Right lobe of liver (tissue), 5 donors: ENCODE results near the gene SLC35B4. TPM values are rescaled to one million over a fixed set of nuclear protein-coding genes. Genes with fewer than 3 reads are reported as not detected.

ENCODE experiments used
- total RNA-seq, 6 experiments: library from RNA; depleted of rRNA in 2 of 6; stranded (reverse); fragments of >200 nt in 2 of 6; fragmentation: NEBNext Ultra II Directional in 3 of 6; extraction: Animal tissue kit (Norgen Biotek cat#: 25700) in 3 of 6; gene quantifications; one replicate each; pipeline versions ENCODE4 v1.1.0 to v1.2.4, GENCODE V29; 2016 to 2023
- donor health status: DM: no; HTN: no; CAD: no.
- donor health status: DM: no; HTN: no; CAD: no.
- donor health status: DM: no; HTN: yes; CAD: no.
- donor health status: DM: no; HTN: yes; CAD: no.

The SLC35B4 gene
- total RNA-seq, 6 experiments from 2014 or later = 8.9 to 13.5 (median 10.4) TPM

Other genes with a start within 250 kb of the SLC35B4 start
- gene LRGUK, start 189.6 kb downstream of the SLC35B4 start, total RNA-seq = under 1 TPM in 5 of 6 experiments, not detected in 1; 0.13 to 0.37 (median 0.31) TPM
- gene AKR1B1, start 142.2 kb upstream of the SLC35B4 start, total RNA-seq = 10 to 100 TPM in 3 of 6 experiments, 1 to 10 TPM in 3; 6.9 to 18.1 (median 9.7) TPM
- gene AKR1B10, start 210.6 kb upstream of the SLC35B4 start, total RNA-seq = 100 to 1,000 TPM in 3 of 6 experiments, 10 to 100 TPM in 1, 1 to 10 TPM in 2; 1.8 to 673 (median 306) TPM
- gene AKR1B15, start 232.2 kb upstream of the SLC35B4 start, total RNA-seq = 10 to 100 TPM in 1 of 6 experiments, 1 to 10 TPM in 3, not detected in 2; 1.8 to 40.4 (median 2.4) TPM